SK-N-SH (cell line): ENCODE data around the gene CAMSAP1. TPM values are rescaled to one million over a fixed set of nuclear protein-coding genes. Genes with fewer than 3 reads are reported as not detected.

ENCODE experiments used
- CTCF ChIA-PET: fragments of 300-600, 350-600 bp; formaldehyde crosslinking; extraction: SDS; loops from one replicate; lab custom pipeline; 2021; lab: Yijun Ruan, JAX
- POLR2A ChIA-PET: fragments of 350-600 bp; sonication (Branson Sonifier 250); formaldehyde crosslinking; extraction: SDS; loops from one replicate; lab custom pipeline; 2020; ENCODE audit warnings: antibody characterized with exemption, inconsistent platforms; lab: Yijun Ruan, JAX
- DNase-seq: peaks from one replicate; pipeline ENCODE4 v3.0.0; 2012
- H2AFZ ChIP-seq: fragments of 200-600 bp; sonication (generic); 2 replicates; pipeline ENCODE4 v1.8.1; 2016; ENCODE audit warnings: antibody characterized with exemption, mild to moderate bottlenecking, low read depth
- H3F3A ChIP-seq: fragments of 200-600 bp; sonication (generic); replicated peaks from 2 replicates; pipeline ENCODE3; 2016; ENCODE audit warnings: antibody characterized with exemption, mild to moderate bottlenecking; ENCODE audit not compliant: insufficient read depth
- H3K27ac ChIP-seq, 2 experiments: fragments of 200-500 bp in 1 of 2; fragments of 200-600 bp in 1 of 2; sonication (Bioruptor generic) in 1 of 2; sonication (generic), shearing (Covaris generic) in 1 of 2; 2 replicates each; pipeline versions ENCODE4 v1.5.1 to v1.6.1; 2014 to 2016; ENCODE audit warnings: low read depth in 2 of 2, inconsistent platforms in 1 of 2, low read length in 1 of 2, mild to moderate bottlenecking in 1 of 2, mixed read lengths in 1 of 2
- H3K27me3 ChIP-seq: fragments of 200-600 bp; sonication (generic), shearing (Covaris generic); 2 replicates; pipeline ENCODE4 v1.6.1; 2016; ENCODE audit warnings: mixed run types; ENCODE audit not compliant: insufficient read depth
- H3K36me3 ChIP-seq, 2 experiments: fragments of 200-500 bp in 1 of 2; fragments of 200-600 bp in 1 of 2; sonication (Bioruptor generic) in 1 of 2; sonication (generic) in 1 of 2; replicated peaks in 1 of 2; 2 replicates each; pipeline versions ENCODE3 to v1.5.1; 2014 to 2016; ENCODE audit warnings: low read length in 1 of 2, mild to moderate bottlenecking in 1 of 2; ENCODE audit not compliant: insufficient read depth in 2 of 2, control insufficient read depth in 1 of 2
- H3K4me1 ChIP-seq, 2 experiments: fragments of 200-500 bp in 1 of 2; fragments of 200-600 bp in 1 of 2; sonication (Bioruptor generic) in 1 of 2; sonication (generic), shearing (Covaris generic) in 1 of 2; 2 replicates each; pipeline versions ENCODE4 v1.5.1 to v1.6.1; 2014 to 2016; ENCODE audit warnings: low read depth in 1 of 2, low read length in 1 of 2, mixed run types in 1 of 2; ENCODE audit not compliant: insufficient read depth in 2 of 2, control insufficient read depth in 1 of 2
- H3K4me2 ChIP-seq: fragments of 200-600 bp; sonication (generic), shearing (Covaris generic); 2 replicates; pipeline ENCODE4 v1.6.1; 2017; ENCODE audit warnings: mixed run types
- H3K4me3 ChIP-seq, 2 experiments: fragments of 200-500 bp in 1 of 2; fragments of 200-600 bp in 1 of 2; sonication (Bioruptor generic) in 1 of 2; sonication (generic), shearing (Covaris generic) in 1 of 2; 2 replicates each; pipeline versions ENCODE4 v1.5.1 to v1.8.1; 2014 to 2016; ENCODE audit warnings: low read depth in 2 of 2, inconsistent platforms in 1 of 2, low read length in 1 of 2, mild to moderate bottlenecking in 1 of 2, mixed read lengths in 1 of 2, moderate library complexity in 1 of 2
- H3K79me2 ChIP-seq: fragments of 200-600 bp; sonication (generic); 2 replicates; pipeline ENCODE4 v1.8.1; 2017; ENCODE audit warnings: mild to moderate bottlenecking; ENCODE audit not compliant: insufficient read depth
- H3K9ac ChIP-seq: fragments of 200-600 bp; sonication (generic); 2 replicates; pipeline ENCODE4 v1.6.1; 2017; ENCODE audit warnings: mixed run types
- H3K9me2 ChIP-seq: fragments of 200-600 bp; sonication (generic); 2 replicates; pipeline ENCODE4 v1.6.1; 2017; ENCODE audit warnings: mixed run types
- H3K9me3 ChIP-seq: fragments of 200-600 bp; sonication (generic); 2 replicates; pipeline ENCODE4 v1.6.1; 2017; ENCODE audit warnings: mixed run types, mild to moderate bottlenecking, moderate library complexity
- H4K20me1 ChIP-seq: fragments of 200-600 bp; sonication (generic); 2 replicates; pipeline ENCODE4 v1.6.1; 2017; ENCODE audit warnings: mild to moderate bottlenecking, mixed run types; ENCODE audit not compliant: insufficient read depth
- EP300 ChIP-seq, 2 experiments: IDR thresholded peaks; 2 replicates each; pipeline versions ENCODE4 v1.4.0 to v1.6.1; 2012; ENCODE audit warnings: borderline replicate concordance in 1 of 2, low read depth in 1 of 2, low read length in 1 of 2
- EZH2phosphoT487 ChIP-seq: fragments of 200-600 bp; sonication (generic); IDR thresholded peaks from 2 replicates; pipeline ENCODE4 v1.6.1; 2017; ENCODE audit warnings: low read depth, mixed run types, mild to moderate bottlenecking, antibody characterized with exemption, moderate library complexity, borderline replicate concordance
- GABPA ChIP-seq: IDR thresholded peaks from 2 replicates; pipeline ENCODE4 v1.4.0; 2012; ENCODE audit warnings: low read depth, mild to moderate bottlenecking
- JUND ChIP-seq: IDR thresholded peaks from 2 replicates; pipeline ENCODE4 v1.4.0; 2012
- MEF2A ChIP-seq: IDR thresholded peaks from 2 replicates; pipeline ENCODE4 v1.4.0; 2012; ENCODE audit warnings: low read depth, borderline replicate concordance
- MXI1 ChIP-seq: IDR thresholded peaks from 2 replicates; pipeline ENCODE4 v1.6.1; 2012; ENCODE audit warnings: mild to moderate bottlenecking, low read depth, low read length, improper control_type of control experiment
- REST ChIP-seq: IDR thresholded peaks from 2 replicates; pipeline ENCODE4 v1.6.1; 2012; ENCODE audit warnings: mild to moderate bottlenecking, low read depth, low read length, moderate library complexity
- RFX5 ChIP-seq: IDR thresholded peaks from 2 replicates; pipeline ENCODE4 v1.6.1; 2012; ENCODE audit warnings: mild to moderate bottlenecking, improper control_type of control experiment, low read length
- USF2 ChIP-seq: fragments of 150-350 bp; IDR thresholded peaks from 2 replicates; pipeline ENCODE4 v1.6.1; 2017; ENCODE audit warnings: antibody characterized with exemption, low read length, low read depth, borderline replicate concordance
- YY1 ChIP-seq: IDR thresholded peaks from 2 replicates; pipeline ENCODE4 v1.4.0; 2012; ENCODE audit warnings: low read depth, mild to moderate bottlenecking
- WGBS: methylation state at CpG from one replicate; pipeline ENCODE4 v1.1.6; 2017; ENCODE audit warnings: low lambda C conversion rate; 5-methylcytosine and 5-hydroxymethylcytosine counted together
- polyA plus RNA-seq, 3 experiments: library from polyadenylated mRNA; depleted of rRNA; stranded (reverse); fragments of >200 nt; gene quantifications; 2 replicates each; pipeline ENCODE4 v1.2.3, GENCODE V29; 2012

Gene CAMSAP1
- polyA plus RNA-seq, 1 of the 3 experiments (the other 2 are of a cell fraction) = 8.9 TPM

- TF ChIP-seq REST = no peak
- no peak for TF ChIP-seq JUND
- TF ChIP-seq MXI1 = no peak
These were observed 113.3 kb downstream of the CAMSAP1 start (continued) for GRCh38 chr9:135794057-135794335.

GRCh38 chr9:135793221-135794056 is 113.9 kb downstream of the CAMSAP1 start:
- no peak for DNase-seq
- no peaks in the 10 kb centered on the region for H3K36me3 ChIP-seq
- peaks cover 0 to 6% of the 10 kb centered on the region in 2 experiments; a peak in 1 of 4 replicates for H3K4me1 ChIP-seq
- no peak overlapping the region for H3K9ac ChIP-seq
- H3K4me3 ChIP-seq = no peak overlapping the region
- WGBS = 76% methylated on average over 5 of the region's 16 CpGs
- H4K20me1 ChIP-seq = no peaks in the 10 kb centered on the region
- H3K79me2 ChIP-seq = no peaks in the 10 kb centered on the region
- no peak overlapping the region for H3K4me2 ChIP-seq
- no peak overlapping the region for H3K27ac ChIP-seq
- ChIA-PET CTCF (no interaction called here), POLR2A (no interaction called here)
- no peak overlapping the region for H2AFZ ChIP-seq
- H3K9me2 ChIP-seq = no peaks in the 10 kb centered on the region
- no peaks in the 10 kb centered on the region for H3K27me3 ChIP-seq
- TF ChIP-seq USF2 (no peak), EP300 (IDR thresholded peaks at IDR 0.05; ENCODE audit: borderline replicate concordance in 1 of 2, low read depth in 1 of 2, low read length in 1 of 2) (no peak), MEF2A (no peak), EZH2phosphoT487 (no peak), RFX5 (no peak), YY1 (no peak), GABPA (no peak)
- no peaks in the 10 kb centered on the region for H3F3A ChIP-seq
- H3K9me3 ChIP-seq = no peaks in the 10 kb centered on the region
